Glutamatergic neuron (in vitro differentiated cells): ENCODE results near the gene DDX10. TPM values are rescaled to one million over a fixed set of nuclear protein-coding genes. Genes with fewer than 3 reads are reported as not detected.

Experiments
- DNase-seq: peaks from one replicate; pipeline ENCODE4 v3.0.0; 2022
- H3K27ac Mint-ChIP-seq: one replicate; pipeline ENCODE4 v1.8.0; 2020; ENCODE audit warnings: mild to moderate bottlenecking, mixed read lengths, inconsistent platforms; ENCODE audit not compliant: unreplicated experiment
- H3K27me3 Mint-ChIP-seq: one replicate; pipeline ENCODE4 v1.8.0; 2020; ENCODE audit warnings: mild to moderate bottlenecking, moderate library complexity, mixed read lengths, inconsistent platforms; ENCODE audit not compliant: unreplicated experiment
- H3K36me3 Mint-ChIP-seq: one replicate; pipeline ENCODE4 v1.8.0; 2020; ENCODE audit warnings: mild to moderate bottlenecking, mixed read lengths, inconsistent platforms; ENCODE audit not compliant: unreplicated experiment
- H3K4me1 Mint-ChIP-seq: one replicate; pipeline ENCODE4 v1.8.0; 2020; ENCODE audit warnings: mild to moderate bottlenecking, low read depth, mixed read lengths, inconsistent platforms; ENCODE audit not compliant: unreplicated experiment
- H3K4me3 Mint-ChIP-seq: one replicate; pipeline ENCODE4 v1.8.0; 2020; ENCODE audit warnings: mild to moderate bottlenecking, mixed read lengths, inconsistent platforms; ENCODE audit not compliant: unreplicated experiment
- H3K9me3 Mint-ChIP-seq: one replicate; pipeline ENCODE4 v1.8.0; 2020; ENCODE audit warnings: mild to moderate bottlenecking, moderate library complexity, mixed read lengths, inconsistent platforms; ENCODE audit not compliant: unreplicated experiment
- CTCF ChIP-seq: fragments of 200-600 bp; sonication (generic); IDR thresholded peaks from one replicate; pipeline ENCODE4 v1.5.0; 2021; ENCODE audit not compliant: partially characterized antibody, unreplicated experiment
- total RNA-seq: library from RNA; stranded (reverse); fragmentation: NEBNext Ultra II Directional; extraction: Animal tissue kit (Norgen Biotek cat#: 25700); gene quantifications from one replicate; pipeline ENCODE4 v1.2.1, GENCODE V29; 2021; ENCODE audit not compliant: unreplicated experiment

DDX10 gene
- total RNA-seq, 1 donor from 2014 or later: 18.8 TPM

GRCh38 chr11:108824545-108824944, 159.7 kb downstream of the DDX10 start:
- Mint-ChIP-seq H3K4me1 (peaks cover 5% of the 10 kb centered on the region), H3K36me3 (peaks cover 2% of the 10 kb centered on the region), H3K4me3 (no peak overlapping the region), H3K27me3 (no peaks in the 10 kb centered on the region), H3K9me3 (no peaks in the 10 kb centered on the region), H3K27ac (no peak overlapping the region)
- TF ChIP-seq CTCF: no peak
- no peak for DNase-seq

- Mint-ChIP-seq H3K4me1 (peaks cover 5% of the 10 kb centered on the region), H3K27me3 (no peaks in the 10 kb centered on the region)
- no peak for DNase-seq
These were observed 160.5 kb downstream of the DDX10 start for GRCh38 chr11:108825381-108825780.

GRCh38 chr11:108826136-108826535, 161.3 kb downstream of the DDX10 start:
- Mint-ChIP-seq H3K27ac (no peak overlapping the region), H3K4me1 (no peaks in the 10 kb centered on the region), H3K9me3 (no peaks in the 10 kb centered on the region)

More at GRCh38 chr11:108825381-108825780, 160.5 kb downstream of the DDX10 start:
- TF ChIP-seq CTCF: no peak
- Mint-ChIP-seq H3K9me3 (no peaks in the 10 kb centered on the region), H3K4me3 (no peak overlapping the region), H3K36me3 (peaks cover 7% of the 10 kb centered on the region), H3K27ac (no peak overlapping the region)

GRCh38 chr11:108835624-108836023, 170.8 kb downstream of the DDX10 start:
- Mint-ChIP-seq H3K4me3 (no peak overlapping the region), H3K4me1 (no peaks in the 10 kb centered on the region), H3K9me3 (peaks cover 2% of the 10 kb centered on the region), H3K36me3 (no peaks in the 10 kb centered on the region), H3K27ac (no peak overlapping the region), H3K27me3 (no peaks in the 10 kb centered on the region)
- TF ChIP-seq CTCF: no peak
- no peak for DNase-seq

More at GRCh38 chr11:108826136-108826535, 161.3 kb downstream of the DDX10 start:
- no peaks in the 10 kb centered on the region for H3K27me3 Mint-ChIP-seq
- no peak for DNase-seq
- peaks cover 7% of the 10 kb centered on the region for H3K36me3 Mint-ChIP-seq
- H3K4me3 Mint-ChIP-seq: no peak overlapping the region
- TF ChIP-seq CTCF: no peak

GRCh38 chr11:108836541-108836940, 171.7 kb downstream of the DDX10 start:
- Mint-ChIP-seq H3K27me3 (no peaks in the 10 kb centered on the region), H3K36me3 (no peaks in the 10 kb centered on the region), H3K4me3 (no peak overlapping the region), H3K9me3 (peaks cover 2% of the 10 kb centered on the region), H3K4me1 (no peaks in the 10 kb centered on the region), H3K27ac (no peak overlapping the region)
- no peak for DNase-seq
- no peak for TF ChIP-seq CTCF
